Activated B cell treated with CpG ODN at 0.5 μM for 24 hours (primary cell): Measurements from ENCODE around the gene ZNF688. TPM values are rescaled to one million over a fixed set of nuclear protein-coding genes. Genes with fewer than 3 reads are reported as not detected.

Experiments
- ATAC-seq: fragments of 200-7000 bp; cut with Tn5 transposase; one replicate; pipeline ENCODE4 v1.10.0; 2021; ENCODE audit warnings: low read depth, mild to moderate bottlenecking, moderate library complexity
- CTCF ChIA-PET: fragments of 350-600 bp; sonication (Branson Sonifier 250); formaldehyde crosslinking; loops from one replicate; lab custom pipeline; 2021; ENCODE audit warnings: antibody characterized with exemption; lab: Charles Lee
- POLR2A ChIA-PET: fragments of 350-600 bp; sonication (Branson Sonifier 250); formaldehyde crosslinking; loops from one replicate; lab custom pipeline; 2021; ENCODE audit warnings: antibody characterized with exemption; lab: Charles Lee
- DNase-seq: peaks from one replicate; pipeline ENCODE4 v3.0.0; 2022
- H3K27ac Mint-ChIP-seq: one replicate; pipeline ENCODE4 v1.8.0; 2020; ENCODE audit warnings: mixed read lengths
- H3K27me3 Mint-ChIP-seq: one replicate; pipeline ENCODE4 v1.8.0; 2021; ENCODE audit warnings: mixed read lengths
- H3K36me3 Mint-ChIP-seq: one replicate; pipeline ENCODE4 v1.8.0; 2021; ENCODE audit warnings: low read depth, mixed read lengths
- H3K4me1 Mint-ChIP-seq: one replicate; pipeline ENCODE4 v1.8.0; 2021; ENCODE audit warnings: mixed read lengths
- H3K4me3 Mint-ChIP-seq: one replicate; pipeline ENCODE4 v1.8.0; 2020; ENCODE audit warnings: mild to moderate bottlenecking, mixed read lengths
- H3K9me3 Mint-ChIP-seq: one replicate; pipeline ENCODE4 v1.8.0; 2020; ENCODE audit warnings: mixed read lengths
- CTCF ChIP-seq: fragments of 200-600 bp; IDR thresholded peaks from one replicate; pipeline ENCODE4 v1.8.0; 2022; ENCODE audit warnings: antibody characterized with exemption, mild to moderate bottlenecking
- intact Hi-C: fragments of 100-400 bp; cut with micrococcal nuclease; formaldehyde crosslinking; loops from one replicate; pipeline ENCODE4 v1.15.1; 2024
- total RNA-seq: library from RNA; stranded (reverse); gene quantifications from 2 replicates; pipeline ENCODE4 v1.2.3, GENCODE V29; 2022

Gene ZNF688
- 13.9 and 14.7 TPM in 2 replicates for total RNA-seq

- ChIA-PET CTCF (interaction anchor here (0.8 to 2.8 kb wide), 5 partner anchors 11 to 141 kb away, joined by 3 to 13 read pairs (median 5); partner anchors contain the start of genes DCTPP1 and ZNF764), POLR2A (interaction anchor here (0.6 to 2.9 kb wide), 34 partner anchors 12 to 506 kb away, joined by 3 to 152 read pairs (median 5); partner anchors contain the start of genes ALDOA, CD2BP2, CORO1A and DCTPP1)
- Mint-ChIP-seq H3K4me1 (peaks cover 41% of the 10 kb centered on the region), H3K27me3 (no peaks in the 10 kb centered on the region), H3K36me3 (no peaks in the 10 kb centered on the region), H3K4me3 (peak within 1 kb of the TSS; percentile 89), H3K9me3 (no peaks in the 10 kb centered on the region), H3K27ac (peak within 1 kb of the TSS; percentile 96)
- peak; percentile 78 for DNase-seq
- TF ChIP-seq CTCF: no peak
- ATAC-seq: peak; percentile 86
- intact Hi-C loops: loop anchor here (1.0 kb wide), 9 partner anchors 13 to 141 kb away; partner anchors contain the start of genes DCTPP1, FBRS, PRR14 and ZNF689
These were observed at the start of gene ZNF688 for GRCh38 chr16:30571445-30572322. TSS of gene ZNF688 (minus strand) at chr16:30571714. CDS start at chr16:30571629, 85 bp downstream.

GRCh38 chr16:30620169-30620568 lies 48.7 kb upstream of the ZNF688 start:
- Mint-ChIP-seq H3K36me3 (no peaks in the 10 kb centered on the region), H3K27me3 (peaks cover 3% of the 10 kb centered on the region), H3K27ac (no peak overlapping the region), H3K9me3 (no peaks in the 10 kb centered on the region), H3K4me3 (no peak overlapping the region), H3K4me1 (no peaks in the 10 kb centered on the region)
- DNase-seq (no peak), ATAC-seq (no peak)
- intact Hi-C loops: no loop called here
- ChIA-PET POLR2A (interaction anchor here (0.5 to 0.6 kb wide), 3 partner anchors 14 to 74 kb away, joined by 3 to 9 read pairs (median 4); no protein-coding TSS in a partner anchor), CTCF (interaction anchor here (1.6 kb wide), 1 partner anchor 9 kb away, joined by 6 read pairs; no protein-coding TSS in a partner anchor)
- TF ChIP-seq CTCF: no peak

- intact Hi-C loops: no loop called here
- DNase-seq (no peak), ATAC-seq (no peak)
- Mint-ChIP-seq H3K27ac (no peak overlapping the region), H3K27me3 (peaks cover 3% of the 10 kb centered on the region), H3K4me3 (no peak overlapping the region), H3K4me1 (no peaks in the 10 kb centered on the region), H3K9me3 (no peaks in the 10 kb centered on the region), H3K36me3 (no peaks in the 10 kb centered on the region)
- CTCF ChIA-PET: interaction anchor here (1.6 kb wide), 1 partner anchor 9 kb away, joined by 6 read pairs; no protein-coding TSS in a partner anchor
- TF ChIP-seq CTCF: no peak
- POLR2A ChIA-PET: interaction anchor here (0.6 to 1.0 kb wide), 3 partner anchors 10 to 35 kb away, joined by 3 read pairs; no protein-coding TSS in a partner anchor
These were observed 48.1 kb upstream of the ZNF688 start for GRCh38 chr16:30619638-30620037.

- Mint-ChIP-seq H3K36me3 (no peaks in the 10 kb centered on the region), H3K4me3 (no peak overlapping the region), H3K27me3 (peaks cover 3% of the 10 kb centered on the region), H3K4me1 (peaks cover under 1% of the 10 kb centered on the region), H3K27ac (no peak overlapping the region), H3K9me3 (no peaks in the 10 kb centered on the region)
- DNase-seq (no peak), ATAC-seq (no peak)
- ChIA-PET CTCF (interaction anchor here (1.6 kb wide), 1 partner anchor 9 kb away, joined by 6 read pairs; no protein-coding TSS in a partner anchor), POLR2A (interaction anchor here (0.7 to 1.0 kb wide), 2 partner anchors 10 to 35 kb away, joined by 3 read pairs; no protein-coding TSS in a partner anchor)
- TF ChIP-seq CTCF: no peak
- intact Hi-C loops: no loop called here
These were observed 47.7 kb upstream of the ZNF688 start for GRCh38 chr16:30619202-30619601.
